Measurements from ENCODE around the gene TPCN2.

Gene TPCN2

GRCh38 chr11:69062873-69063651 lies 14.3 kb downstream of the TPCN2 start:
- no peak for TF ChIP-seq POLR2A (IDR thresholded peaks at IDR 0.05; ENCODE audit: low read depth, low read length)
- TF ChIP-seq POLR2AphosphoS5 (IDR thresholded peaks at IDR 0.05; ENCODE audit: low read depth, low read length) = no peak
- TF ChIP-seq TAF1 (IDR thresholded peaks at IDR 0.05; ENCODE audit: borderline replicate concordance, low read depth, low read length) = no peak
- DNase-seq (ENCODE audit: insufficient read length) (no peak), FAIRE-seq (no peak)

- DNase-seq (ENCODE audit: insufficient read length) (no peak), FAIRE-seq (no peak)
- TF ChIP-seq POLR2A (IDR thresholded peaks at IDR 0.05; ENCODE audit: low read depth, low read length) = no peak
- TF ChIP-seq TAF1 (IDR thresholded peaks at IDR 0.05; ENCODE audit: borderline replicate concordance, low read depth, low read length) = no peak
- no peak for TF ChIP-seq POLR2AphosphoS5 (IDR thresholded peaks at IDR 0.05; ENCODE audit: low read depth, low read length)
These were observed 15.0 kb downstream of the TPCN2 start for GRCh38 chr11:69063652-69064260.

GRCh38 chr11:69064394-69064957 lies 15.7 kb downstream of the TPCN2 start:
- DNase-seq (ENCODE audit: insufficient read length) (no peak), FAIRE-seq (no peak)
- TF ChIP-seq POLR2AphosphoS5 (IDR thresholded peaks at IDR 0.05; ENCODE audit: low read depth, low read length) = no peak
- TF ChIP-seq TAF1 (IDR thresholded peaks at IDR 0.05; ENCODE audit: borderline replicate concordance, low read depth, low read length) = no peak
- TF ChIP-seq POLR2A (IDR thresholded peaks at IDR 0.05; ENCODE audit: low read depth, low read length) = no peak

GRCh38 chr11:69065147-69065710 lies 16.5 kb downstream of the TPCN2 start:
- TF ChIP-seq POLR2A (IDR thresholded peaks at IDR 0.05; ENCODE audit: low read depth, low read length) (no peak), POLR2AphosphoS5 (IDR thresholded peaks at IDR 0.05; ENCODE audit: low read depth, low read length) (no peak), TAF1 (IDR thresholded peaks at IDR 0.05; ENCODE audit: borderline replicate concordance, low read depth, low read length) (no peak)

GRCh38 chr11:69066122-69067112 lies 17.7 kb downstream of the TPCN2 start:
- no peak for FAIRE-seq
- no peak for DNase-seq (ENCODE audit: insufficient read length)
- no peak for TF ChIP-seq TAF1 (IDR thresholded peaks at IDR 0.05; ENCODE audit: borderline replicate concordance, low read depth, low read length)
- no peak for TF ChIP-seq POLR2A (IDR thresholded peaks at IDR 0.05; ENCODE audit: low read depth, low read length)
- TF ChIP-seq POLR2AphosphoS5 (IDR thresholded peaks at IDR 0.05; ENCODE audit: low read depth, low read length) = no peak

More at GRCh38 chr11:69065147-69065710, 16.5 kb downstream of the TPCN2 start:
- FAIRE-seq (no peak), DNase-seq (ENCODE audit: insufficient read length) (no peak)

GRCh38 chr11:69067200-69067599 lies 18.5 kb downstream of the TPCN2 start:
- no peak for DNase-seq (ENCODE audit: insufficient read length)
- TF ChIP-seq TAF1 (IDR thresholded peaks at IDR 0.05; ENCODE audit: borderline replicate concordance, low read depth, low read length) = no peak
- TF ChIP-seq POLR2A (IDR thresholded peaks at IDR 0.05; ENCODE audit: low read depth, low read length) = no peak
- no peak for TF ChIP-seq POLR2AphosphoS5 (IDR thresholded peaks at IDR 0.05; ENCODE audit: low read depth, low read length)
- FAIRE-seq = no peak

GRCh38 chr11:69071086-69071800 lies 22.5 kb downstream of the TPCN2 start:
- TF ChIP-seq POLR2A (IDR thresholded peaks at IDR 0.05; ENCODE audit: low read depth, low read length) = no peak
- TF ChIP-seq POLR2AphosphoS5 (IDR thresholded peaks at IDR 0.05; ENCODE audit: low read depth, low read length) = no peak
- TF ChIP-seq TAF1 (IDR thresholded peaks at IDR 0.05; ENCODE audit: borderline replicate concordance, low read depth, low read length) = no peak
- DNase-seq (ENCODE audit: insufficient read length) = no peak
- no peak for FAIRE-seq

- TF ChIP-seq TAF1 (IDR thresholded peaks at IDR 0.05; ENCODE audit: borderline replicate concordance, low read depth, low read length) (no peak), POLR2A (IDR thresholded peaks at IDR 0.05; ENCODE audit: low read depth, low read length) (no peak), POLR2AphosphoS5 (IDR thresholded peaks at IDR 0.05; ENCODE audit: low read depth, low read length) (no peak)
- DNase-seq (ENCODE audit: insufficient read length) (no peak), FAIRE-seq (no peak)
These were observed 23.2 kb downstream of the TPCN2 start for GRCh38 chr11:69071956-69072355.

- FAIRE-seq (no peak), DNase-seq (ENCODE audit: insufficient read length) (no peak)
- TF ChIP-seq POLR2AphosphoS5 (IDR thresholded peaks at IDR 0.05; ENCODE audit: low read depth, low read length) (no peak), POLR2A (IDR thresholded peaks at IDR 0.05; ENCODE audit: low read depth, low read length) (no peak), TAF1 (IDR thresholded peaks at IDR 0.05; ENCODE audit: borderline replicate concordance, low read depth, low read length) (no peak)
These were observed 24.7 kb downstream of the TPCN2 start for GRCh38 chr11:69073469-69073868.
